ENCODE measurements around the gene TAAR2.
"Not testable (repeated sequence)": the region's sequence is repeated elsewhere in the genome, so short reads cannot be mapped to it uniquely, and the experiment has no call there.

TAAR2 gene

DNA sequence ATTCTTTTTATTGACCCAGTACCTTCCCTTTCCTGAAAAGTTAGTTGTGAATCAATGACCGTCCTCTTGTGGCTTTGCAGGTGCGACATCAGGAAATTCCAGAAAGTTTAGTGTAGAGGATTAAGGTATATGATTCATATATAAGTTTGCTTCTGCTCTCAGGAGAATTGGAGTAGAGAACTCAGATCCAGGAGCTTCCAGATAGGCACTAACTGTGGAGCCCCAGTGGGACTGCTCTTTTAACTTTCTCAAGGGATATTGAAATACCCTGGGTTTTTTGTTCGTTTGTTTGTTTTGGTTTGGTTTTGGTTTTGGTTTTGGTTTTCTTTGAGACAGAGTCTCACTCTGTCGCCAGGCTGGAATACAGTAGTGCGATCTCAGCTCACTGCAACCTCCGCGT, 9.5 kb downstream of the TAAR2 start:
- no peak for DNase-seq (ENCODE audit: low read depth in 1 of 2, low spot score in 1 of 2)

DNA sequence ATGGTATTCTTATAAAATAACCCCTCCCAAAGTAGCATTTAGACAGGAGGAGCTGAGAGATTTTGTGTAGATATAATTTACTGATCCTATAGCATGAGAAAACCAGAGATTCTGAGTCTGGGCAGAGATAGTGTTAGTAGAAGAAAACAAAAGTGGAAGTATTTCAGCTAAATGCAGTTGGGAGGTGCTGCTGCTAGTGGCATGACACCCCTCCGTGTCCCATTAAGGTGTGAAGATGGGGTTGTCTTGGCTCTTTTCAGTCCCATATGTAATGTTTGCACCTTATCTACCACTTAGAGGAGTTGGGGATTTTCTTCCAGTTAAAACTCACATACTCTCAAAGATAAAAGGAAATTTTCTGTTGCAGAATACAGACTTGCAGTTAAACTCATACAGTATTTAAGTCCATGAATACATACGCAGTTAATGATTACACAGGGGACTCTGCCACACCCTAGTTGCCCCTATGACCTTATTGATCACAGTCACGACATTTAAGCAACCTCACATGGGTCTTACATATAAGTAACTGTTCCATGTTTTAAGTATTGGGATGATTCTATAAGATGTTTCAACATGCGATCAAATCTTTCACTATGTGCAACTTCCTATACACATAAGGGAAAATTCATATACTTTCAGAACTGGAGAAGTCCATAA, 11.5 kb downstream of the TAAR2 start:
- DNase-seq (ENCODE audit: low read depth in 1 of 2, low spot score in 1 of 2) = no peak

DNA sequence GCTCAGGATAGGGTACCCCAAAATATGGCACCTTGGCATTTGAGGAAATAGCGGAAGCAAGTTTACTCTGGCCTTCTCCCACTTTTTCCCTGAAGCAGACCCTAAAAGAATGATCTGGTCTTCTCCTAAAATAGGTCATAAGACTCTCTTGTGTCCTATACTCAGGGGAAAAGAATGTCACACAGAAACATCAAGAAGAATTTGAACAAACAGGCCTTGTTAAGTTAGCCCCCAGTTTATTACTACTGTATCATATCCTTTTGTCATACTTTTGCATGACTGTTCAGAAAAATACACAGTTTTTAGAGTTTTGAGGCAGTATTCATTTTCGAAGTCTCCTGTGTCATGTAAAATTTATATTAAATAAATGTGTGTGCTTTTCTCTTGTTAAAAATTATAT, 12.5 kb downstream of the TAAR2 start:
- DNase-seq (ENCODE audit: low read depth in 1 of 2, low spot score in 1 of 2) = no peak

DNA sequence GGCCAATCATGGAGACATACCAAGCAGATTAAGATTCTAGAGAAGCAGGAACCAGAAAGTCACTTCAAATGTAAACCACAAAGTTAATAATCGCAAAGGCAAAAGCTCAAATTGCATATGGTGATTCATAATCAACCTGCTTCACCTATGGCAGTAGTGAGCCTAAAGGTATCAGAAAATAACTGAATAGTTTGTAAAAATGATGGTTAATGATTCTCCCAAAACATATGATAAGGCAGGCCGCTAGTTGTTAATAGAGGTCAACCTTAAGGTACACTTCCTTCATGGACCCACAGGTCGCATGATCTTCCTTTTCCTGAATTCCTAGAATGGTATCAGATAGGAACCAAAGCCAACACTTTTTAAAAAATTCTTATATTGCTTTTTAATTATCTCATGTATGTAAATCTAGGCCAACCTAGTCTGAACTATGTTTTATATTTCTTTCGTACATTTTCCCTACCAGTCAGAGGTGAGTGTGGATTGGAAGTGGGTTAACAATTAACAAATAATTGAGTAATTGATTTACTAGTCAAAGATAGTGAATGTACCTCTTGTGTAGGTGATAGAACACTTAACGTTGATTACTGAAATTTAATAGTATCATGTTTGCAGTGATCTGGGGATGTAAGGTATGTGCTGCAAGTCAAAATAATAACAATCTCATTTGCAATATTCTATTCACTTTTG, 16.4 kb downstream of the TAAR2 start:
- no peak for DNase-seq (ENCODE audit: low read depth in 1 of 2, low spot score in 1 of 2)

DNA sequence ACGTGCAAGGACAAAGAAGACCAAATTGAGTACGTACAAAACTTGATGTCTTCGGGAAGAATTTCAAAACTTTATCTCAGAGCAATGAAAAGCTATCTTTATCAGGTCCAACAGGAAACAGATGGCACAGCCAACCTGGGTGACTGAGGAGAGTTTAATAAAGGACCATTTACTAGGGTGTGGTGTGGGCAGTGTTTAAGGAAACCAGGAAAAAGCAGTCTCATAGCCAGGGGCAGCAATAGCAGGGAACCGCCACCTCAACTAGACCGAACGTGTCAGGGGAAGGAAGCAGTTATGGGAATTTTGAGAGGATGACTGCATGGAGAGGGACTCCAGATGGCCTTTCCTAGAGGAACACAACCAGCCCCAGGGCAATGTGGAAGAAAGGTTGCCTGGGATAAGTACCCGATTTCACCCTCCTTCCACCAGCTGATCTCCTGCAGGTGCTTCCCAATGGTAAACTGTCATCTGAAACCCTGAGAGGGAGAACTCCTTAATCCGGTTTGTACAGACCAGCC, 19.4 kb downstream of the TAAR2 start:
- no peak for DNase-seq (ENCODE audit: low read depth in 1 of 2, low spot score in 1 of 2)

DNA sequence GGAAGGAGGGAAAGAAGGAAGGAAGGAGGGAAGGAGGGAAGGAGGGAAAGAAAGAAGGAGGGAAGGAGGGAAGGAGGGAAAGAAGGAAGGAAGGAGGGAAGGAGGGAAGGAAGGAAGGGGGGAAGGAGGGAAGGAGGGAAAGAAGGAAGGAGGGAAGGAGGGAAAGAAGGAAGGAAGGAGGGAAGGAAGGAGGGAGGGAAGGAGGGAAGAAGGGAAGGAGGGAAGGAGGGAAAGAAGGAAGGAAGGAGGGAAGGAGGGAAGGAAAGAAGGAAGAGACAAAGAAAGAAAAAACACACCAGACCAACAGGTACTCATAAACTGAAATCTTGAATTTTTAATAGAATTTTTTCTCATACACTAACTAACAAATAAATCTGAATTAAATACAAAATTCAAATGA, 23.2 kb downstream of the TAAR2 start:
- not testable (repeated sequence) for DNase-seq (ENCODE audit: low read depth in 1 of 2, low spot score in 1 of 2)

DNA sequence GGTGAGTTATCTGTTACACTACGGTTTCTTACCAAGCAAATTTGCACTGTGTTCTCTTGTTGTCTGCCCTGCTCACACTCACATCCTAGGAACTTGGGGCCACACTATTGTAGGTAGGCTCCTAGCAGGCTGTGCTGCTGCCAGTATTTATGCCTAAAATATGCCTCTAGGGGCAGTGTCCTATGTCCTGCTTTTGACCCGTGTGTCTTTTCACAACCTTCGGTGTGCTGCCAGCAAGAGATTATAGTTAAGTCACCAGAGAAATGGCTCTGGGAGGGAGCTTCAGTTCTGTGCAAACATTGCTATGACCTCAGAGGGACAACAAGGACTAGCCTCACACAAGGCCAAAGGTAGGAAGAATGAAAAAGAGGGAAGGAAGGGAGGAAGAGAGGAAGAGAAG, 25.6 kb downstream of the TAAR2 start:
- no peak for DNase-seq (ENCODE audit: low read depth in 1 of 2, low spot score in 1 of 2)

DNA sequence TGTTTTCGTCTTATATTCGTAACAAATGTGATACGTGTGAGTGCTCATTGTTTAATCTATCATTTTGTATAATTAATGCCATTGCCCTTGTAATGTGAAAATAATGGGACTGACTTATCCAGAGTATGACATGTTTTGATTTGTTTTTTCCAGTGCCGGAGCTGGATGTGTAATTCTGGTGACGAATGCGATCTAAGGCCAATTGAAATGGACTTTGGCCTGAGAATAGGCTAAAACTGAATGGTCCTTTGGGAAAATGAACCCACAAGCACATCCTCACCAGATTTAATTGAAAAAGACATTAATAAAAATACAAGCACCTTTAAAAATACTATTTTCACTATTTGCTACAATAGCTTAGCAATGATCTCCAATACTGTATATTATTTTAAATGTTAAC, 27.9 kb downstream of the TAAR2 start:
- DNase-seq (ENCODE audit: low read depth in 1 of 2, low spot score in 1 of 2) = no peak

DNA sequence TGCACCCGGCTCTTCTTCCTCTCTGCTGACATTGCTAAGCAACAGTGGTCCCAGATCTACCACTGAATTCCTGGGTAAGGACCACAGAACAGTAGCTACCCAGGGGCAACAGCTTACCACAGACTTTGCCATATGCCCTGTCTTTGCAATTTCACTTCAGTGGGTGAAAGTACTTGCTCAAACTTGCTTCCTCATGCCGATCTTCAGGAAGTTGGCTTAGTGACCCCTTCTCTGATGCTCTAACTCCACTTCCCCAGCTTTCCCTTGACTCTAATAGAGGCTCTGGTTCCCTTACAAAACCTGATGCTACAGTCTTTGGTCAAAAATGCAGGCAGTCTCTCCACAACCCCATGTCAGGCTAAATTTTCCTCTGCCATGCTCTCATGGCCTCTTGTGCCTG, 31.2 kb downstream of the TAAR2 start:
- DNase-seq (ENCODE audit: low read depth in 1 of 2, low spot score in 1 of 2) = no peak

DNA sequence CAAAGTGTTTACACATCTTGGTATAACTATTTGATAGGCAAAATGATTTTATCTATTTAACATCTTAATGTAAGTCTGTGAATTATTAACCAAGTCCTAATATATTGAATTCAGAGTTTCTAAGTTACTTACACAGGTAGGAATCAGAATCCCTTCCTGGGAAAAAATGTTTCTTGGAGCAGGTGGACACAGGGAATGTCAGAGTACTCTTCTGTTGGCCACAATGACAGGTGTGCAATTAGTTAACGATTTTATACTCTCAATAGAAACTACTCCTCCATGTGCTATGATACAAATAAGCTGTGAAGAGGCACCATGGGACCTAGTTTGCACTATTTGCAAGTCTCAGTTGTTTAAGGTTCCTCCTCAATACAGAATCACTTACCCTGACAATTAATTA, 33.7 kb downstream of the TAAR2 start:
- DNase-seq (ENCODE audit: low read depth in 1 of 2, low spot score in 1 of 2) = no peak

DNA sequence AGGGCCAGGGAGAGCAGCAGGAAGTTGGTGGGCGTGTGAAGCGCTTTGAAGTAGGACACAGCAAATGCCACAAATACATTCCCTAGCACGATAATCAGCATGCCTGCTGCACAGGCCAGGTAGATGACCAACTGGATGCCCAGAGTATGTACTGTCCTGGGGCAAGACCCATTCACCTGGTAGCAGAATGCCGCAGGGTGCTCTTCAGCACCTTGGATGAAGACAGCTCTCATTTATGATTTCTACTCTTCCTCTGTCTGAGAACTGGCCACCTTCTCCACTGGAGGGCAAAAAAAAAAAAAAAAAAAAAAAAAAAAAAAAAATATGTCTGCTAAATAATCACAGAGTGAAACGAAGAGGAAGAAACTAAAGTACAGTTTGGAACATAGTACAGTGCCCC, 34.6 kb downstream of the TAAR2 start, which contains the start of gene TAAR5:
TAAR5 (minus strand) TSS at position 288 of the 400 bp plus-strand sequence; CDS start at position 233, 55 bp downstream.
- no peak for DNase-seq (ENCODE audit: low read depth in 1 of 2, low spot score in 1 of 2)

DNA sequence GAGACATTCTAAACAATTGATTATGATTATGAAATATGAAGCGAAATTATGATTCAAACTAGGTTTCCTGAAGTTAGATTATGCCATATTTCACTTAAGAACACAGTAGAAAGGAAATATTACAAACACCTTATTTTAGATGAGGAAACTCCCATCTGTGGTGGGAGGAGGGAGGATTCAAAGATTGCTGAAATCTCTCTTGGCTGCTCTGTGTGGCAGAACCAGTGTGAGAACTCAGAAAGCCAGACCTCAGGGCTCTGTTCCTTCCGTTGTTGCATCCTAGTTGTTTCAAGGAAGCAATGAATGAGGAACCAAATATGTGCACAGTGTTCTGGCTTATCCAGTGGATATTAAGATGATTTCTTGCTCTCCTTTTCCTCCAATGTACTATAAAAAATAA, 36.7 kb downstream of the TAAR2 start:
- no peak for DNase-seq (ENCODE audit: low read depth in 1 of 2, low spot score in 1 of 2)

DNA sequence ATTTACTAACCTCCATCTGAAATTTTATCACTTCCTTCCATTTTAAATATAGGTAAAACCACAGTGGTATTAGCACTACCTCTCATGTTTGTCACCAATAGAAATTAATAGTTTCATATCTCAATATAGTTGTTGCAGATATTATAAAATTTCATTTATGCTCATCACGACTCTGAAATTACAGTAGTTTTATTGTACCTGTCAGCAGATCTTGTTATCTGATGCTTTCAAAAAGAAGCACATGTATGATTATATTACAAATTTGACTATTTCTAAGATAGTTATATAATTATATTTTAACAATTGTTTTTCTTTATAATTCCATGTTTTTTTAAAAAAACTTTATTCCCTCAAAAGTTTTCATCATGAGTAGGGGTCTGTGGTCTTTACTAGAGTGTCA, 39.4 kb downstream of the TAAR2 start:
- no peak for DNase-seq (ENCODE audit: low read depth in 1 of 2, low spot score in 1 of 2)

DNA sequence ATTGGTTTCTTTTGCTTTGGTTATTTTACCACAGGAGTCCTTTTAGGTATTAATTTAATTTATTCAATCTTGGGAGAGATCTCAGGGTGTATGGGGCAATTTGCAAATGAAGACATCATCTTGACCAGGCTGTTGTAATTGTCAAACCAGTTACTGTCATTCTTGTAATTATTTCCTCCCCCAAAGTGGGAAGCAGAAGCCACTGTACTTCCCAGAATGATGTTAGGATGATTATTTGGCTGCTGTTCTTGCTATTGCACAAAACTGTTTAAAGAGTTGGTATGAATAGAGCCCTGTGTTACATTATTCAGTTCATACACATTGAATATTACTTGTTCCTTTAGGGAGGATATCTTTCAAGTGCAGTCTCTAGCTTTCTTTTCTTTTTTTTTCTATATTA, 52.3 kb downstream of the TAAR2 start:
- no peak for DNase-seq (ENCODE audit: low read depth in 1 of 2, low spot score in 1 of 2)

DNA sequence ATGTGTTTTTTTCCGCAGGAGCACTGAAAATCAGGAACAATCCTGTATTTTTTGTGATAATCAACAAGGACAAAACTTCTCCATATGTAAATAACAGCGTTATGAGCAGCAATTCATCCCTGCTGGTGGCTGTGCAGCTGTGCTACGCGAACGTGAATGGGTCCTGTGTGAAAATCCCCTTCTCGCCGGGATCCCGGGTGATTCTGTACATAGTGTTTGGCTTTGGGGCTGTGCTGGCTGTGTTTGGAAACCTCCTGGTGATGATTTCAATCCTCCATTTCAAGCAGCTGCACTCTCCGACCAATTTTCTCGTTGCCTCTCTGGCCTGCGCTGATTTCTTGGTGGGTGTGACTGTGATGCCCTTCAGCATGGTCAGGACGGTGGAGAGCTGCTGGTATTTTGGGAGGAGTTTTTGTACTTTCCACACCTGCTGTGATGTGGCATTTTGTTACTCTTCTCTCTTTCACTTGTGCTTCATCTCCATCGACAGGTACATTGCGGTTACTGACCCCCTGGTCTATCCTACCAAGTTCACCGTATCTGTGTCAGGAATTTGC, 53.8 kb downstream of the TAAR2 start, which contains the start of gene TAAR6:
TAAR6 (plus strand) TSS at position 102 of the 557 bp plus-strand sequence; CDS start at position 102, 0 bp downstream.
- DNase-seq (ENCODE audit: low read depth in 1 of 2, low spot score in 1 of 2) = no peak

DNA sequence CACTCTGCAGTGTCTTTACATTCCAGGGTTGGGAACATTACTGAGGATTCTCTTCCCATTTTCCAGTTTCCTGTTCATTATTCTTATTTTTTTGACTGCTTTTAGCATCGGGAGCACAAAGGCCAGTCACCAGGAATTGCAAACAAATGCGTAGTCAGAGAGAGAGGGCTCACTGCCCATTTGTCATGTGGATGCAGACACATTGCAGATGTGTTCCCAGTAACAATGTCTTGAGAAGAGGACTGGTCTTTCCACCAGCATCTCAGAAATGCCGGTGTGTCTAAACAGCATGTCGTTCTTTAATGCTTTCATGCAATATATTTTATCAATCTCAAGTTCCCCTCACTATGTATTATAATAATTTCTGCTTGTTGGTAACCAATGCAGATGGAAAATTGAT, 54.9 kb downstream of the TAAR2 start:
- DNase-seq (ENCODE audit: low read depth in 1 of 2, low spot score in 1 of 2) = no peak

DNA sequence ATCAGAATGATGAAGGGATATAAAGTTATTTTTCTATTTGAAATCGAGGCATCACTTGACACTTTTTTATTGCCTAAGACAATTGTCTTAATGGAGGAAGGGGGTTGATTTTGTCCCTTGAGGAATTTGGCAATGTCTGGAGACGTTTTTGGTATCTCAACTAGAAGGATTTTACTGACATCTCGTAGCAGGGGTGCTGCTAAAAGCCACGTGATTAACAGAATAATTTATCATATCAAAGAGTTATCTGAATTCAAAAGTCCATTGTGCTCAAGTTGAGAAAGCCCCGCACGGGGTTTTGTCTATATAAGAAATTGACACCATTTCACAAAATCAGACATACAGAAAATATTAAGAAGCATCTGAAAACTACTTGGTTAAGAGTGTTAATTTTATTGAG, 55.5 kb downstream of the TAAR2 start:
- no peak for DNase-seq (ENCODE audit: low read depth in 1 of 2, low spot score in 1 of 2)

DNA sequence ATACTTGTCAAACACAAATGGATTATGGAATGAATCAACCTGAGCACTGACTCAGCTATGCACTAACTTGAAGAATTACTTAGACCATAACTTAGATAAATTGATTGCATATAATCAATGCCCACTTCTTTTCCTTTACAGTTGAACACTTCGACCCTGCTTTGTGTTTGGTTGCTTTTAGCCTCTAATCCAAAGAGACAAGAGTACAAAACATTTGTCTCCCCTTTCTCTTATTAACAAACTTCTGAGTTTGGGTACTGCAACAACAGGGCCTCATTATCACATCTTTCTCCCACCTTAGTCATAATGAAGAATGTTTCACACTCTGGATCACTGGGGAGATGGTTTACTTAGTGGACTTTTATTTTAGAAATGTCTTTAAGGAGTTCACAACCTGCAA, 56.5 kb downstream of the TAAR2 start:
- DNase-seq (ENCODE audit: low read depth in 1 of 2, low spot score in 1 of 2) = no peak

Measured in activated CD4-positive, alpha-beta T cell treated with anti-CD3 and anti-CD28 coated beads, Interleukin-2, amount 50 U/mL, for 24 hours (primary cell).